Calu3 (cell line): ENCODE data around the gene SKAP2. TPM values are rescaled to one million over a fixed set of nuclear protein-coding genes. Genes with fewer than 3 reads are reported as not detected.
A peak's percentile ranks its signal among the peaks of the same experiment; 100 is the strongest.

Source experiments
- BruUV-seq: library from RNA; stranded (reverse); fragments of 400-500 nt; replicated peaks from 2 replicates; lab custom pipeline; 2021; lab: Mats Ljungman, UMichigan
- CTCF ChIA-PET: fragments of 300-600 bp; sonication (Branson Sonifier 250); formaldehyde crosslinking; loops from one replicate; lab custom pipeline; 2022; ENCODE audit warnings: antibody characterized with exemption; lab: Charles Lee
- DNase-seq: peaks from one replicate; pipeline ENCODE4 v3.0.0; 2022
- H3K27ac Mint-ChIP-seq: one replicate; pipeline ENCODE4 v1.8.0; 2022; ENCODE audit warnings: mixed read lengths; ENCODE audit not compliant: unreplicated experiment
- H3K27me3 Mint-ChIP-seq: one replicate; pipeline ENCODE4 v1.8.0; 2022; ENCODE audit warnings: mixed read lengths; ENCODE audit not compliant: unreplicated experiment
- H3K36me3 Mint-ChIP-seq: one replicate; pipeline ENCODE4 v1.8.0; 2022; ENCODE audit warnings: mild to moderate bottlenecking, moderate library complexity, mixed read lengths; ENCODE audit not compliant: insufficient read depth, unreplicated experiment
- H3K4me1 Mint-ChIP-seq: one replicate; pipeline ENCODE4 v1.8.0; 2022; ENCODE audit warnings: mild to moderate bottlenecking, low read depth, mixed read lengths; ENCODE audit not compliant: unreplicated experiment
- H3K4me3 Mint-ChIP-seq: one replicate; pipeline ENCODE4 v1.8.0; 2022; ENCODE audit warnings: mild to moderate bottlenecking, low read depth, moderate library complexity, mixed read lengths; ENCODE audit not compliant: unreplicated experiment
- H3K9me3 Mint-ChIP-seq: one replicate; pipeline ENCODE4 v1.8.0; 2022; ENCODE audit warnings: low read depth, mixed read lengths; ENCODE audit not compliant: unreplicated experiment
- intact Hi-C: fragments of 100-400 bp; cut with micrococcal nuclease; formaldehyde crosslinking; loops from one replicate; pipeline ENCODE4 v1.10.0; 2022; ENCODE audit not compliant: unreplicated experiment
- total RNA-seq: library from RNA; stranded (reverse); gene quantifications from 2 replicates; pipeline ENCODE4 v1.2.3, GENCODE V29; 2022
- TF ChIP-seq, protein P1 (sequence below): fragments of 200-600 bp; IDR thresholded peaks from one replicate; pipeline ENCODE4 v1.8.0; 2022; ENCODE audit warnings: antibody characterized with exemption; ENCODE audit not compliant: unreplicated experiment

SKAP2 gene
- total RNA-seq, 1 experiment from 2014 or later = 83.1 TPM

DNA sequence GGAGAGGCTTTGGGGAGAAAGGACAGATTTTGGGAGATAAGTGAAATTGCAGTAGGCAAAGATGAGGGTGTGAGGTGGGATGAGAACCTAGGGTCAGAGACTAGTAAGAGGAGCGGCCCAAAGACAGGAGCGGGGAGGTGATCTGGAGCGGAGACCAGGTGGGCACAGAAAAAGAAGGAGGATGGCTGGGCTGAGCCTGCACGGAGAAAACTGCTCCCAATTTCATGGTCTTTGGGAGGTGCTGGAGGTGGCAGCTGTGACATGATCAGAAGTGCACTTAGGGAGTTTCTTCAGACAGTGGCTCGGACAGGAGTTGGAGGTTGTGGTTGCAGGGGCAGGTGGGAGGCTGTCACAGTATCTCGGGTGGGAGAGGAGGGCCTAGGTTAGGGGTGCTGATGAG lies 232.8 kb downstream of the SKAP2 start:
- DNase-seq = no peak
- Mint-ChIP-seq H3K9me3 (no peaks in the 10 kb centered on the region), H3K4me3 (no peak overlapping the region), H3K36me3 (no peaks in the 10 kb centered on the region), H3K27me3 (no peaks in the 10 kb centered on the region), H3K27ac (peak overlapping the region; percentile 2), H3K4me1 (peaks cover 10% of the 10 kb centered on the region)
- TF ChIP-seq, protein P1, sequence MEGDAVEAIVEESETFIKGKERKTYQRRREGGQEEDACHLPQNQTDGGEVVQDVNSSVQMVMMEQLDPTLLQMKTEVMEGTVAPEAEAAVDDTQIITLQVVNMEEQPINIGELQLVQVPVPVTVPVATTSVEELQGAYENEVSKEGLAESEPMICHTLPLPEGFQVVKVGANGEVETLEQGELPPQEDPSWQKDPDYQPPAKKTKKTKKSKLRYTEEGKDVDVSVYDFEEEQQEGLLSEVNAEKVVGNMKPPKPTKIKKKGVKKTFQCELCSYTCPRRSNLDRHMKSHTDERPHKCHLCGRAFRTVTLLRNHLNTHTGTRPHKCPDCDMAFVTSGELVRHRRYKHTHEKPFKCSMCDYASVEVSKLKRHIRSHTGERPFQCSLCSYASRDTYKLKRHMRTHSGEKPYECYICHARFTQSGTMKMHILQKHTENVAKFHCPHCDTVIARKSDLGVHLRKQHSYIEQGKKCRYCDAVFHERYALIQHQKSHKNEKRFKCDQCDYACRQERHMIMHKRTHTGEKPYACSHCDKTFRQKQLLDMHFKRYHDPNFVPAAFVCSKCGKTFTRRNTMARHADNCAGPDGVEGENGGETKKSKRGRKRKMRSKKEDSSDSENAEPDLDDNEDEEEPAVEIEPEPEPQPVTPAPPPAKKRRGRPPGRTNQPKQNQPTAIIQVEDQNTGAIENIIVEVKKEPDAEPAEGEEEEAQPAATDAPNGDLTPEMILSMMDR = no peak
- no TSS peak for BruUV-seq
- CTCF ChIA-PET = no interaction called here
- intact Hi-C loops = no loop called here

DNA sequence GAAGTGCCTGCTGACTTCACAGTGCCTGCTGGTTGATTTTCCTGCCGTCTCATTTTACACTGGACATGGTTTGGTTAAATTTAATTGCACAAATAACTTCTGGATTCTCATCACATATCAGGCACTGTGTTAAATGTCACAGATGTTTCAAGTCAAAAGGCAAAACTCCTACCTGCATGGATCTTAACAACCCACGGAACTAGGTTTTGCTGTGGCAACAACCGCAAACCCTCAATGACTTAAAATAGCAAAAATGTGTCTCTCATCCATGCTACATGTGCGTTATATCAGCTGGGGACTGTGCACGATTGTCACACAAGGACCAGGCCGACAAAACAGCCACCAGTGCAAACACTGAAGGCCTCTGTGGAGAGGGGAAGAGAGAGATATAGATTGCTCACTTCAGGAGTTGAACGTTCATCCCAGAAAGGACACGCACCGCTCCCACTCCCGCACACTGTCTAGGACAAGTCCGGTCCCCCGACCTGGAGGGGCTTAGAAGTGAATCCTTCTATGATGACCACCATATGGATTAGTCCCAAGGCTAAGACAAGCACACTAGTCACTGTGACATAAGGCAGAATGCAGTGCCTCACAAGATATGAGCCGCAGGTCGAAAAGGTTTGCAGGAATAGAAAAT lies 233.3 kb downstream of the SKAP2 start:
- TF ChIP-seq, protein P1 = no peak
- Mint-ChIP-seq H3K27me3 (no peaks in the 10 kb centered on the region), H3K27ac (peak overlapping the region; percentile 2), H3K4me3 (no peak overlapping the region), H3K4me1 (peaks cover 10% of the 10 kb centered on the region), H3K9me3 (no peaks in the 10 kb centered on the region), H3K36me3 (no peaks in the 10 kb centered on the region)
- DNase-seq = no peak
- intact Hi-C loops = no loop called here
- BruUV-seq = no TSS peak
- CTCF ChIA-PET = no interaction called here

DNA sequence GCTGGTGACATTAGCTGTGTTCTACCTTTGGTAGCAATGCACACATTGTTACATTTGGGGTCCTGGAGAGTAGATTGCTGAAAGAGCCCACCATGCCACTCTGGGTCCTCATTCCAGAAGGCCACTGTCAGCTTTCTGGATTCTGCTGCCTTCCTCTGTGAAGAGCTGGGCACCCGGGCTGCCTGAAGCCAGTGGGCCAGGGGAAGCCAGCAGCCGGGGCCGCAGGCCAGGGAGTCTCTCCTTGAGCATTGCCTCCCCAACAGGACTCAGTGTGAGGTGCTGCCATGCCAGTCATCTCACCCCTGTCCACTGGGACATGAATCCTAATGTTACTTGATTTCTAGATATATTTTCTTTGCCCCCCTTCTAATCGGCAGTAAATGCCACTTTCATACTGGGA lies 234.0 kb downstream of the SKAP2 start:
- Mint-ChIP-seq H3K4me1 (peaks cover 10% of the 10 kb centered on the region), H3K4me3 (no peak overlapping the region), H3K27ac (no peak overlapping the region), H3K27me3 (no peaks in the 10 kb centered on the region), H3K36me3 (no peaks in the 10 kb centered on the region), H3K9me3 (no peaks in the 10 kb centered on the region)
- CTCF ChIA-PET = no interaction called here
- no peak for DNase-seq
- BruUV-seq = no TSS peak
- TF ChIP-seq, protein P1 = no peak
- intact Hi-C loops = no loop called here

DNA sequence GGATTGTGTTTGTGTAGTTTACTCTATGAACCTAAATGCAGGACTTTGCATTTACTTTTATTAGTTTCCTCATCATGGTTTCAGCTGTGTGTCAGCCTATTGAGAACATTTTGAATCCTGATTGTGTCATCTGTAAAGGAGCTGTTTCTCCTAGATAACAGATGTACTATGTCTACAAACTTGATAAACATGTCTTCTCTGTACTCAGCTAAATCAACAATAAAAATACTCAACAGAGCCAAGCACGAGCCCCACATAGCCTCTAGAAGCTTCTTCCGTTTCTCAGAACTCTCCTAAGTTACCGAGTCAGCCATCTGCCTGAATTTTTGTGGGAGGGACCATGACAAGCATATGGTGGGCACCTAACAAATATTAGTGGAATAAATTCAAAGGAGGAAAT lies 234.7 kb downstream of the SKAP2 start:
- no peak overlapping the region for H3K27ac Mint-ChIP-seq
- peaks cover 10% of the 10 kb centered on the region for H3K4me1 Mint-ChIP-seq
- no peak overlapping the region for H3K4me3 Mint-ChIP-seq
- DNase-seq = no peak
- no TSS peak for BruUV-seq
- intact Hi-C loops = no loop called here
- H3K9me3 Mint-ChIP-seq = no peaks in the 10 kb centered on the region
- CTCF ChIA-PET = interaction anchor here (0.6 kb wide), 1 partner anchor 38 kb away, joined by 3 read pairs; no protein-coding TSS in a partner anchor
- TF ChIP-seq, protein P1 = no peak
- no peaks in the 10 kb centered on the region for H3K27me3 Mint-ChIP-seq
- no peaks in the 10 kb centered on the region for H3K36me3 Mint-ChIP-seq
